Loucy (cell line): ENCODE results near the gene IFI44.

ENCODE experiments used
- CTCF ChIP-seq: fragments of 200-600 bp; sonication (generic); conservative IDR thresholded peaks from 2 replicates; pipeline ENCODE4 v1.5.1; 2014; ENCODE audit warnings: mild to moderate bottlenecking, antibody characterized with exemption, low read length
- EZH2phosphoT487 ChIP-seq: fragments of 200-600 bp; IDR thresholded peaks from 2 replicates; pipeline ENCODE4 v1.6.1; 2018; ENCODE audit warnings: antibody characterized with exemption, mild to moderate bottlenecking, moderate library complexity, borderline replicate concordance

GRCh38 chr1:78627321-78627720 lies 22.3 kb upstream of the IFI44 start:
- TF ChIP-seq EZH2phosphoT487 (no peak), CTCF (no peak)
